Loucy (cell line): ENCODE measurements around the gene MIER2.

Experiments used
- CTCF ChIP-seq: fragments of 200-600 bp; sonication (generic); conservative IDR thresholded peaks from 2 replicates; pipeline ENCODE4 v1.5.1; 2014; ENCODE audit warnings: mild to moderate bottlenecking, antibody characterized with exemption, low read length
- EZH2phosphoT487 ChIP-seq: fragments of 200-600 bp; IDR thresholded peaks from 2 replicates; pipeline ENCODE4 v1.6.1; 2018; ENCODE audit warnings: antibody characterized with exemption, mild to moderate bottlenecking, moderate library complexity, borderline replicate concordance

GRCh38 chr19:342801-343421 is 1.7 kb downstream of the MIER2 start:
- TF ChIP-seq CTCF (no peak), EZH2phosphoT487 (no peak)
